GM06990 (cell line): Measurements from ENCODE around the gene GRID1.
A peak's percentile ranks its signal among the peaks of the same experiment; 100 is the strongest.
"Not testable (repeated sequence)": the region's sequence is repeated elsewhere in the genome, so short reads cannot be mapped to it uniquely, and the experiment has no call there.

Experiments used
- DNase-seq: peaks from one replicate; pipeline ENCODE4 v3.0.0-alpha.2; 2011; ENCODE audit not compliant: insufficient read length; ENCODE audit errors: extremely low read depth
- H3K27me3 ChIP-seq: replicated peaks from 2 replicates; pipeline ENCODE4 v1.6.0; 2011; ENCODE audit warnings: low read length; ENCODE audit not compliant: control insufficient read depth, insufficient read depth
- H3K36me3 ChIP-seq: 2 replicates; pipeline ENCODE4 v1.5.1; 2011; ENCODE audit warnings: low read length; ENCODE audit not compliant: control insufficient read depth, insufficient read depth
- H3K4me3 ChIP-seq: replicated peaks from 2 replicates; pipeline ENCODE4 v1.5.1; 2011; ENCODE audit warnings: low read depth, mild to moderate bottlenecking, control low read depth, low read length
- CTCF ChIP-seq: IDR thresholded peaks from 2 replicates; pipeline ENCODE4 v1.5.1; 2011; ENCODE audit warnings: low read length, control low read depth, mild to moderate bottlenecking, inconsistent platforms; ENCODE audit not compliant: insufficient read depth, poor library complexity, severe bottlenecking

The GRID1 gene

GRCh38 chr10:86390337-86391120 is 23.9 kb upstream of the GRID1 start:
- Histone ChIP-seq H3K36me3 (no peaks in the 10 kb centered on the region), H3K4me3 (peak overlapping the region; percentile 57), H3K27me3 (no peaks in the 10 kb centered on the region)
- no peak for TF ChIP-seq CTCF
- DNase-seq, result no peak

GRCh38 chr10:86389441-86390193 is 23.0 kb upstream of the GRID1 start:
- peak; percentile 8 for TF ChIP-seq CTCF
- Histone ChIP-seq H3K36me3 (no peaks in the 10 kb centered on the region), H3K27me3 (no peaks in the 10 kb centered on the region), H3K4me3 (peak overlapping the region; percentile 62)
- peak; percentile 71 for DNase-seq

- not testable (repeated sequence) for H3K27me3 ChIP-seq, DNase-seq, H3K36me3 ChIP-seq
- peak overlapping the region; percentile 62 for H3K4me3 ChIP-seq
Observed at GRCh38 chr10:86389109-86389440, 22.5 kb upstream of the GRID1 start.

- TF ChIP-seq CTCF, result no peak
- no peaks in the 10 kb centered on the region for H3K36me3 ChIP-seq
Observed at GRCh38 chr10:86388119-86388704, 21.6 kb upstream of the GRID1 start.

GRCh38 chr10:86387178-86387794 is 20.7 kb upstream of the GRID1 start:
- no peak for DNase-seq
- Histone ChIP-seq H3K27me3 (no peaks in the 10 kb centered on the region), H3K36me3 (no peaks in the 10 kb centered on the region), H3K4me3 (no peak overlapping the region)
- no peak for TF ChIP-seq CTCF

More at GRCh38 chr10:86388119-86388704, 21.6 kb upstream of the GRID1 start:
- Histone ChIP-seq H3K4me3 (no peak overlapping the region), H3K27me3 (no peaks in the 10 kb centered on the region)
- no peak for DNase-seq

GRCh38 chr10:86385806-86386205 is 19.2 kb upstream of the GRID1 start:
- H3K36me3 ChIP-seq, result no peaks in the 10 kb centered on the region
- no peak overlapping the region for H3K4me3 ChIP-seq
- DNase-seq, result no peak

More at GRCh38 chr10:86385806-86386205, 19.2 kb upstream of the GRID1 start:
- no peaks in the 10 kb centered on the region for H3K27me3 ChIP-seq
- TF ChIP-seq CTCF, result no peak
